Muscle of leg (tissue), 9 donors: ENCODE results near the gene NUDT14. TPM values are rescaled to one million over a fixed set of nuclear protein-coding genes. Genes with fewer than 3 reads are reported as not detected.

ENCODE experiments used
- polyA plus RNA-seq, 8 donors: library from polyadenylated mRNA; unstranded; fragments of 120-200 nt; gene quantifications; one replicate each; pipeline versions ENCODE4 v1.2.1 to v1.2.3, GENCODE V29; 2013; ENCODE audit warnings: inconsistent platforms in 1 of 8, low replicate concordance in 1 of 8; ENCODE audit not compliant: insufficient read length in 8 of 8, insufficient read depth in 1 of 8
- total RNA-seq: library from RNA; stranded (reverse); fragments of 120-200 nt; gene quantifications from one replicate; pipeline ENCODE4 v1.2.4, GENCODE V29; 2013

The NUDT14 gene
- total and polyA plus RNA-seq, 9 donors: 10.5 to 22.8 (median 16.1) TPM

Other genes starting within 250 kb of the NUDT14 start
- gene AHNAK2, start 202.9 kb downstream of the NUDT14 start, total RNA-seq: 21.6 TPM
- gene AHNAK2, start 202.9 kb downstream of the NUDT14 start, polyA plus RNA-seq: 10 to 100 TPM in 7 of 8 donors, 1 to 10 TPM in 1; 6.6 to 24.0 (median 18.1) TPM
- 5.1 TPM for gene CLBA1, start 195.5 kb downstream of the NUDT14 start, total RNA-seq
- 1 to 10 TPM; 3.5 to 7.1 (median 4.5) TPM for gene CLBA1, start 195.5 kb downstream of the NUDT14 start, polyA plus RNA-seq
- gene CDCA4, start 160.2 kb downstream of the NUDT14 start, total RNA-seq: 15.6 TPM
- 10 to 100 TPM; 16.5 to 28.0 (median 22.4) TPM for gene CDCA4, start 160.2 kb downstream of the NUDT14 start, polyA plus RNA-seq
- gene GPR132, start 115.9 kb downstream of the NUDT14 start, total RNA-seq: 0.75 TPM
- gene GPR132, start 115.9 kb downstream of the NUDT14 start, polyA plus RNA-seq: 1 to 10 TPM in 2 of 8 donors, under 1 TPM in 6; 0.41 to 1.5 (median 0.69) TPM
- gene JAG2, start 12.5 kb downstream of the NUDT14 start, total RNA-seq: 23.8 TPM
- gene JAG2, start 12.5 kb downstream of the NUDT14 start, polyA plus RNA-seq: 10 to 100 TPM; 24.5 to 53.7 (median 46.1) TPM
- gene BTBD6, start 67.2 kb upstream of the NUDT14 start, total RNA-seq: 44.6 TPM
- gene BTBD6, start 67.2 kb upstream of the NUDT14 start, polyA plus RNA-seq: 10 to 100 TPM; 32.6 to 46.6 (median 37.9) TPM
- gene BRF1, start 119.7 kb upstream of the NUDT14 start, total RNA-seq: 29.9 TPM
- 10 to 100 TPM; 25.3 to 31.3 (median 27.9) TPM for gene BRF1, start 119.7 kb upstream of the NUDT14 start, polyA plus RNA-seq
- gene PACS2, start 133.4 kb upstream of the NUDT14 start, total RNA-seq: 66.2 TPM
- gene PACS2, start 133.4 kb upstream of the NUDT14 start, polyA plus RNA-seq: 100 to 1,000 TPM in 3 of 8 donors, 10 to 100 TPM in 5; 67.1 to 110 (median 87.9) TPM
- gene TEX22, start 217.2 kb upstream of the NUDT14 start, total RNA-seq: 0.49 TPM
- gene TEX22, start 217.2 kb upstream of the NUDT14 start, polyA plus RNA-seq: 1 to 10 TPM in 1 of 8 donors, under 1 TPM in 7; 0.23 to 1.1 (median 0.47) TPM
- 41.8 TPM for gene MTA1, start 238.5 kb upstream of the NUDT14 start, total RNA-seq
- 100 to 1,000 TPM in 3 of 8 donors, 10 to 100 TPM in 5; 64.1 to 112 (median 91.3) TPM for gene MTA1, start 238.5 kb upstream of the NUDT14 start, polyA plus RNA-seq